ENCODE measurements around the gene SOX5. TPM values are rescaled to one million over a fixed set of nuclear protein-coding genes. Genes with fewer than 3 reads are reported as not detected.

SOX5 gene
- total and polyA plus RNA-seq, 9 of the 15 experiments (the other 6 are each of a cell fraction or from before 2014, with no cell fraction given) = 8.3 to 16.5 (median 11.9) TPM

GRCh38 chr12:23640754-23641153 lies 308.7 kb downstream of the SOX5 start (continued):
- TF ChIP-seq, protein P1, sequence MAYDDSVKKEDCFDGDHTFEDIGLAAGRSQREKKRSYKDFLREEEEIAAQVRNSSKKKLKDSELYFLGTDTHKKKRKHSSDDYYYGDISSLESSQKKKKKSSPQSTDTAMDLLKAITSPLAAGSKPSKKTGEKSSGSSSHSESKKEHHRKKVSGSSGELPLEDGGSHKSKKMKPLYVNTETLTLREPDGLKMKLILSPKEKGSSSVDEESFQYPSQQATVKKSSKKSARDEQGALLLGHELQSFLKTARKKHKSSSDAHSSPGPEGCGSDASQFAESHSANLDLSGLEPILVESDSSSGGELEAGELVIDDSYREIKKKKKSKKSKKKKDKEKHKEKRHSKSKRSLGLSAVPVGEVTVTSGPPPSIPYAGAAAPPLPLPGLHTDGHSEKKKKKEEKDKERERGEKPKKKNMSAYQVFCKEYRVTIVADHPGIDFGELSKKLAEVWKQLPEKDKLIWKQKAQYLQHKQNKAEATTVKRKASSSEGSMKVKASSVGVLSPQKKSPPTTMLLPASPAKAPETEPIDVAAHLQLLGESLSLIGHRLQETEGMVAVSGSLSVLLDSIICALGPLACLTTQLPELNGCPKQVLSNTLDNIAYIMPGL (CRISPR knock-in tag; IDR thresholded peaks at IDR 0.05) = no peak
- TF ChIP-seq SRSF7 (optimal IDR thresholded peaks at IDR 0.05; ENCODE audit: low read depth, low read length) = no peak

DNA sequence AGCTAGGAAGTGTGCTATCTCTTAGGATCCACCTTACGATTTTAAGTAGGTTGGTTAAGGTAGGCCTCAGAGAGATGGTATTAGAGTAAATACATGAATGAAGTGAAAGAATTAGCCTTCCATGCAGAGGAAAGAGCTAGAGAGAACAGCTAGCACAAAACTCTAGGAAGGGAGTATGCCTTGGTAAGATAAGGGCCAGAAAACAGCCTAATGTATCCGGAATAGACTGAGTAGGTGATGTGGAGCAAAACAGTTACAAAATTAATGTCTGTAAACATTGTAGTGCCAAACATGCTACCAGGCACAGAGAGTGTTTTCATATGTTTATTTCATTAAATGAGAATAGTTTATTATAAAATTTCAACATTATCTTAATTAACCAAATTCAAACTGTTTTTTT lies 315.1 kb downstream of the SOX5 start:
- 55% methylated on average over 2 of the region's 2 CpGs for WGBS (ENCODE audit: insufficient coverage, low coverage, missing lambda C conversion rate)
- ChIA-PET POLR2A (interaction anchor here (1.1 kb wide), 1 partner anchor 25 kb away, joined by 3 read pairs; no protein-coding TSS in a partner anchor), CTCF (ENCODE audit: low intra/inter-chr PET ratio) (no interaction called here)
- H3K27me3 ChIP-seq (ENCODE audit: control insufficient read depth in 2 of 2, insufficient read depth in 2 of 2, low read length in 2 of 2) = no peaks in the 10 kb centered on the region
- peak overlapping the region; percentile 53; the same call in 2 of the 3 replicates for H3K27ac ChIP-seq (ENCODE audit: extremely low read depth, low read depth, low read length)
- H3K4me2 ChIP-seq (ENCODE audit: insufficient read depth, low read length) = 0 out of 2 replicates have a peak overlapping the region, but pooled peaks have one; percentile 10
- FAIRE-seq (peak; percentile 78), DNase-seq (ENCODE audit: extremely low read depth in 1 of 4, low spot score in 3 of 4) (peak in 2 of 4 experiments; percentile 30 to 34), ATAC-seq (peak; percentile 80)
- H2AFZ ChIP-seq (ENCODE audit: low read depth, low read length) = peak overlapping the region; percentile 18
- H3K9ac ChIP-seq (ENCODE audit: insufficient read depth in 1 of 2, low read depth in 2 of 2, low read length in 2 of 2) = no peak overlapping the region
- intact Hi-C loops (cut with micrococcal nuclease) (no loop called here), in situ Hi-C loops (cut with MboI) (no loop called here)
- H3K9me3 ChIP-seq (replicated peaks; ENCODE audit: control insufficient read depth, insufficient read depth, low read depth, low read length) = no peaks in the 10 kb centered on the region
- H4K20me1 ChIP-seq (replicated peaks; ENCODE audit: control insufficient read depth, insufficient read depth, low read length) = no peaks in the 10 kb centered on the region
- H3K4me1 ChIP-seq (replicated peaks in 1 of 2; ENCODE audit: control insufficient read depth in 2 of 2, insufficient read depth in 2 of 2, low read length in 2 of 2) = peaks cover 0 to 2% of the 10 kb centered on the region in 2 experiments; a peak in 1 of 5 replicates
- peaks cover under 1% of the 10 kb centered on the region; the same call in 2 of the 3 replicates for H3K36me3 ChIP-seq (ENCODE audit: control insufficient read depth, insufficient read depth, low read length)
- no peaks in the 10 kb centered on the region for H3K79me2 ChIP-seq (ENCODE audit: control insufficient read depth, insufficient read depth, low read length)
- BruUV-seq (replicated peaks) = no TSS peak
- H3K9me1 ChIP-seq (ENCODE audit: control insufficient read depth, insufficient read depth, low read length) = no peaks in the 10 kb centered on the region
- H3K4me3 ChIP-seq = no peak overlapping the region
- 0 out of 2 replicates have a peak, but pooled peaks have one; percentile 39 for TF ChIP-seq DPF2 (IDR thresholded peaks at IDR 0.05)
- TF ChIP-seq, protein P2, sequence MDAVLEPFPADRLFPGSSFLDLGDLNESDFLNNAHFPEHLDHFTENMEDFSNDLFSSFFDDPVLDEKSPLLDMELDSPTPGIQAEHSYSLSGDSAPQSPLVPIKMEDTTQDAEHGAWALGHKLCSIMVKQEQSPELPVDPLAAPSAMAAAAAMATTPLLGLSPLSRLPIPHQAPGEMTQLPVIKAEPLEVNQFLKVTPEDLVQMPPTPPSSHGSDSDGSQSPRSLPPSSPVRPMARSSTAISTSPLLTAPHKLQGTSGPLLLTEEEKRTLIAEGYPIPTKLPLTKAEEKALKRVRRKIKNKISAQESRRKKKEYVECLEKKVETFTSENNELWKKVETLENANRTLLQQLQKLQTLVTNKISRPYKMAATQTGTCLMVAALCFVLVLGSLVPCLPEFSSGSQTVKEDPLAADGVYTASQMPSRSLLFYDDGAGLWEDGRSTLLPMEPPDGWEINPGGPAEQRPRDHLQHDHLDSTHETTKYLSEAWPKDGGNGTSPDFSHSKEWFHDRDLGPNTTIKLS (IDR thresholded peaks at IDR 0.05; ENCODE audit: borderline replicate concordance, low read depth) = no peak
- TF ChIP-seq TEAD4 (IDR thresholded peaks at IDR 0.05; ENCODE audit: low read length) = 0 out of 2 replicates have a peak, but pooled peaks have one; percentile 31
- TF ChIP-seq TEAD4 (CRISPR knock-in tag; IDR thresholded peaks at IDR 0.05; ENCODE audit: borderline replicate concordance) = no peak
- no peak for TF ChIP-seq RBM25 (IDR thresholded peaks at IDR 0.05; ENCODE audit: low read depth, low read length, severe bottlenecking)
- TF ChIP-seq BCL6 (CRISPR knock-in tag; IDR thresholded peaks at IDR 0.05) = no peak
- TF ChIP-seq, protein P3, sequence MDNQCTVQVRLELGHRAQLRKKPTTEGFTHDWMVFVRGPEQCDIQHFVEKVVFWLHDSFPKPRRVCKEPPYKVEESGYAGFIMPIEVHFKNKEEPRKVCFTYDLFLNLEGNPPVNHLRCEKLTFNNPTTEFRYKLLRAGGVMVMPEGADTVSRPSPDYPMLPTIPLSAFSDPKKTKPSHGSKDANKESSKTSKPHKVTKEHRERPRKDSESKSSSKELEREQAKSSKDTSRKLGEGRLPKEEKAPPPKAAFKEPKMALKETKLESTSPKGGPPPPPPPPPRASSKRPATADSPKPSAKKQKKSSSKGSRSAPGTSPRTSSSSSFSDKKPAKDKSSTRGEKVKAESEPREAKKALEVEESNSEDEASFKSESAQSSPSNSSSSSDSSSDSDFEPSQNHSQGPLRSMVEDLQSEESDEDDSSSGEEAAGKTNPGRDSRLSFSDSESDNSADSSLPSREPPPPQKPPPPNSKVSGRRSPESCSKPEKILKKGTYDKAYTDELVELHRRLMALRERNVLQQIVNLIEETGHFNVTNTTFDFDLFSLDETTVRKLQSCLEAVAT (IDR thresholded peaks at IDR 0.05) = no peak
- TF ChIP-seq SMARCB1 (IDR thresholded peaks at IDR 0.05; ENCODE audit: insufficient read length, low read depth) = no peak
- 0 out of 2 replicates have a peak, but pooled peaks have one; percentile 25 for TF ChIP-seq TCF3 (CRISPR knock-in tag; IDR thresholded peaks at IDR 0.05)
- no peak for TF ChIP-seq FOXA1 (IDR thresholded peaks at IDR 0.05; ENCODE audit: borderline replicate concordance)
- peak; percentile 60 for TF ChIP-seq ARID1B (IDR thresholded peaks at IDR 0.05)
- TF ChIP-seq, protein P4, sequence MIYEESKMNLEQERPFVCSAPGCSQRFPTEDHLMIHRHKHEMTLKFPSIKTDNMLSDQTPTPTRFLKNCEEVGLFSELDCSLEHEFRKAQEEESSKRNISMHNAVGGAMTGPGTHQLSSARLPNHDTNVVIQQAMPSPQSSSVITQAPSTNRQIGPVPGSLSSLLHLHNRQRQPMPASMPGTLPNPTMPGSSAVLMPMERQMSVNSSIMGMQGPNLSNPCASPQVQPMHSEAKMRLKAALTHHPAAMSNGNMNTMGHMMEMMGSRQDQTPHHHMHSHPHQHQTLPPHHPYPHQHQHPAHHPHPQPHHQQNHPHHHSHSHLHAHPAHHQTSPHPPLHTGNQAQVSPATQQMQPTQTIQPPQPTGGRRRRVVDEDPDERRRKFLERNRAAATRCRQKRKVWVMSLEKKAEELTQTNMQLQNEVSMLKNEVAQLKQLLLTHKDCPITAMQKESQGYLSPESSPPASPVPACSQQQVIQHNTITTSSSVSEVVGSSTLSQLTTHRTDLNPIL (CRISPR knock-in tag; IDR thresholded peaks at IDR 0.05) = no peak
- TF ChIP-seq POLR2A (conservative IDR thresholded peaks at IDR 0.05) = no peak
- TF ChIP-seq L3MBTL2 (IDR thresholded peaks at IDR 0.05) = no peak
- no peak for TF ChIP-seq PHB (CRISPR knock-in tag; IDR thresholded peaks at IDR 0.05)
